B cell (primary cell): Measurements from ENCODE around the gene TMEM222. TPM values are rescaled to one million over a fixed set of nuclear protein-coding genes. Genes with fewer than 3 reads are reported as not detected.

Experiments
- ATAC-seq: fragments of 200-7000 bp; cut with Tn5 transposase; one replicate; pipeline ENCODE4 v1.10.0; 2021; ENCODE audit warnings: low read depth, mild to moderate bottlenecking, moderate number of reproducible peaks, moderate library complexity
- CTCF ChIA-PET: fragments of 350-600 bp; sonication (Branson Sonifier 250); formaldehyde crosslinking; loops from one replicate; lab custom pipeline; 2021; ENCODE audit warnings: antibody characterized with exemption, inconsistent platforms; lab: Charles Lee
- POLR2A ChIA-PET: fragments of 350-600 bp; sonication (Branson Sonifier 250); formaldehyde crosslinking; loops from one replicate; lab custom pipeline; 2021; ENCODE audit warnings: antibody characterized with exemption; lab: Charles Lee
- DNase-seq: peaks from one replicate; pipeline ENCODE4 v3.0.0; 2013
- H2AFZ ChIP-seq: 2 replicates; pipeline ENCODE4 v1.6.1; 2012; ENCODE audit warnings: mild to moderate bottlenecking, low read depth, low read length; ENCODE audit not compliant: insufficient read depth, poor library complexity, severe bottlenecking
- H3K27ac ChIP-seq, 2 donors: 1 replicate in 1 of 2; 2 replicates in 1 of 2; pipeline ENCODE4 v1.5.1; 2012 to 2013; ENCODE audit warnings: low read length in 2 of 2, mild to moderate bottlenecking in 2 of 2, moderate library complexity in 1 of 2
- H3K27me3 ChIP-seq, 4 experiments: fragments of 200-600 bp in 1 of 4; sonication (generic) in 1 of 4; replicated peaks in 1 of 4; 1 replicate in 2 of 4; 2 replicates in 2 of 4; pipeline versions ENCODE4 v1.6.1 to v1.7.0; 2013 to 2016; ENCODE audit warnings: low read length in 3 of 4, mild to moderate bottlenecking in 2 of 4, mixed read lengths in 1 of 4, moderate library complexity in 1 of 4; ENCODE audit not compliant: insufficient read depth in 4 of 4, control insufficient read depth in 3 of 4; ENCODE audit errors: control extremely low read depth in 1 of 4
- H3K36me3 ChIP-seq, 2 experiments: replicated peaks in 1 of 2; 1 replicate in 1 of 2; 2 replicates in 1 of 2; pipeline versions ENCODE4 v1.6.1 to v1.7.1; 2013; ENCODE audit warnings: low read length in 1 of 2; ENCODE audit not compliant: insufficient read depth in 2 of 2, control insufficient read depth in 1 of 2; ENCODE audit errors: control extremely low read depth in 1 of 2, extremely low read depth in 1 of 2
- H3K4me1 ChIP-seq, 2 donors: fragments of 200-600 bp in 1 of 2; sonication (generic) in 1 of 2; 1 replicate in 1 of 2; 2 replicates in 1 of 2; pipeline versions ENCODE4 v1.5.1 to v1.6.1; 2013 to 2017; ENCODE audit warnings: low read length in 2 of 2; ENCODE audit not compliant: control insufficient read depth in 2 of 2, insufficient read depth in 2 of 2
- H3K4me2 ChIP-seq: replicated peaks from 2 replicates; pipeline ENCODE3; 2012; ENCODE audit warnings: mild to moderate bottlenecking, low read depth, low read length; ENCODE audit not compliant: poor library complexity, severe bottlenecking
- H3K4me3 ChIP-seq, 5 experiments: fragments of 200-600 bp in 1 of 5; sonication (generic) in 1 of 5; 1 replicate in 3 of 5; 2 replicates in 2 of 5; pipeline versions ENCODE4 v1.5.1 to v1.7.0; 2011 to 2016; ENCODE audit warnings: low read length in 4 of 5, mild to moderate bottlenecking in 4 of 5, low read depth in 2 of 5, control low read depth in 1 of 5, moderate library complexity in 1 of 5; ENCODE audit not compliant: insufficient read depth in 1 of 5; ENCODE audit errors: control extremely low read depth in 1 of 5, extremely low read depth in 1 of 5
- H3K79me2 ChIP-seq: fragments of 200-600 bp; sonication (generic); one replicate; pipeline ENCODE4 v1.6.0; 2016; ENCODE audit warnings: low read length; ENCODE audit not compliant: control insufficient read depth, insufficient read depth
- H3K9ac ChIP-seq: fragments of 200-600 bp; sonication (generic); 2 replicates; pipeline ENCODE4 v1.6.1; 2017; ENCODE audit warnings: mild to moderate bottlenecking, low read length, moderate library complexity
- H3K9me3 ChIP-seq, 3 donors: one replicate each; pipeline versions ENCODE4 v1.6.1 to v1.7.1; 2013; ENCODE audit warnings: low read length in 2 of 3; ENCODE audit not compliant: control insufficient read depth in 2 of 3, insufficient read depth in 1 of 3; ENCODE audit errors: control extremely low read depth in 1 of 3
- H4K20me1 ChIP-seq: 2 replicates; pipeline ENCODE4 v1.6.0; 2012; ENCODE audit warnings: mild to moderate bottlenecking, low read length; ENCODE audit not compliant: insufficient read depth, control insufficient read depth, poor library complexity, severe bottlenecking
- H3K27ac Mint-ChIP-seq: one replicate; pipeline ENCODE4 v1.8.0; 2021; ENCODE audit warnings: mixed read lengths
- H3K27me3 Mint-ChIP-seq: one replicate; pipeline ENCODE4 v1.8.0; 2021; ENCODE audit warnings: mixed read lengths
- H3K4me1 Mint-ChIP-seq: one replicate; pipeline ENCODE4 v1.8.0; 2021; ENCODE audit warnings: mixed read lengths
- H3K4me3 Mint-ChIP-seq: one replicate; pipeline ENCODE4 v1.8.0; 2021; ENCODE audit warnings: mixed read lengths
- H3K9me3 Mint-ChIP-seq: one replicate; pipeline ENCODE4 v1.8.0; 2022; ENCODE audit warnings: mixed read lengths; ENCODE audit not compliant: insufficient read depth
- EZH2 ChIP-seq: IDR thresholded peaks from 2 replicates; pipeline ENCODE4 v1.6.1; 2012; ENCODE audit warnings: borderline replicate concordance, low read depth, mild to moderate bottlenecking, moderate library complexity, low read length; ENCODE audit not compliant: insufficient read depth, poor library complexity, severe bottlenecking
- WGBS: methylation state at CpG from one replicate; pipeline ENCODE4 v1.1.5; 2013; ENCODE audit warnings: missing lambda C conversion rate; ENCODE audit not compliant: insufficient coverage; 5-methylcytosine and 5-hydroxymethylcytosine counted together
- intact Hi-C: fragments of 100-400 bp; cut with micrococcal nuclease; formaldehyde crosslinking; loops from one replicate; pipeline ENCODE4 v1.10.0; 2022
- polyA plus RNA-seq: library from polyadenylated mRNA; depleted of rRNA; stranded (reverse); fragments of >200 nt; gene quantifications from 2 replicates; pipeline ENCODE4 v1.2.3, GENCODE V29; 2012
- total RNA-seq, 2 donors: library from RNA; stranded (reverse); fragments of 120-200 nt in 1 of 2; gene quantifications; 1 replicate in 1 of 2; 2 replicates in 1 of 2; pipeline versions ENCODE4 v1.2.3 to v1.2.4, GENCODE V29; 2013 to 2022
- TF ChIP-seq, protein P1 (sequence below): fragments of 200-600 bp; IDR thresholded peaks from one replicate; pipeline ENCODE4 v1.8.0; 2022; ENCODE audit warnings: antibody characterized with exemption, mild to moderate bottlenecking

TMEM222 gene
- total and polyA plus RNA-seq, 2 donors (not counting 1 experiment from before 2014, with no cell fraction given): 44.2 to 80.9 TPM

GRCh38 chr1:27356619-27357280 is 34.8 kb downstream of the TMEM222 start:
- H4K20me1 ChIP-seq: peaks cover 8% of the 10 kb centered on the region
- H3K4me2 ChIP-seq: peak overlapping the region; percentile 95
- H3K27me3 Mint-ChIP-seq: no peaks in the 10 kb centered on the region
- peak overlapping the region; percentile 84 for H3K4me3 Mint-ChIP-seq
- H3K9me3 Mint-ChIP-seq: no peaks in the 10 kb centered on the region
- H3K9me3 ChIP-seq: no peaks in the 10 kb centered on the region
- peak overlapping the region; percentile 90 for H2AFZ ChIP-seq
- H3K4me3 ChIP-seq: peak overlapping the region; percentile 21 to 63 (median 54)
- H3K4me1 Mint-ChIP-seq: peaks cover 44% of the 10 kb centered on the region
- no peaks in the 10 kb centered on the region for H3K27me3 ChIP-seq
- peak overlapping the region; percentile 63 for H3K9ac ChIP-seq
- H3K4me1 ChIP-seq: peaks cover 36 to 54% of the 10 kb centered on the region in 2 donors
- no peak for TF ChIP-seq EZH2
- TF ChIP-seq, protein P1, sequence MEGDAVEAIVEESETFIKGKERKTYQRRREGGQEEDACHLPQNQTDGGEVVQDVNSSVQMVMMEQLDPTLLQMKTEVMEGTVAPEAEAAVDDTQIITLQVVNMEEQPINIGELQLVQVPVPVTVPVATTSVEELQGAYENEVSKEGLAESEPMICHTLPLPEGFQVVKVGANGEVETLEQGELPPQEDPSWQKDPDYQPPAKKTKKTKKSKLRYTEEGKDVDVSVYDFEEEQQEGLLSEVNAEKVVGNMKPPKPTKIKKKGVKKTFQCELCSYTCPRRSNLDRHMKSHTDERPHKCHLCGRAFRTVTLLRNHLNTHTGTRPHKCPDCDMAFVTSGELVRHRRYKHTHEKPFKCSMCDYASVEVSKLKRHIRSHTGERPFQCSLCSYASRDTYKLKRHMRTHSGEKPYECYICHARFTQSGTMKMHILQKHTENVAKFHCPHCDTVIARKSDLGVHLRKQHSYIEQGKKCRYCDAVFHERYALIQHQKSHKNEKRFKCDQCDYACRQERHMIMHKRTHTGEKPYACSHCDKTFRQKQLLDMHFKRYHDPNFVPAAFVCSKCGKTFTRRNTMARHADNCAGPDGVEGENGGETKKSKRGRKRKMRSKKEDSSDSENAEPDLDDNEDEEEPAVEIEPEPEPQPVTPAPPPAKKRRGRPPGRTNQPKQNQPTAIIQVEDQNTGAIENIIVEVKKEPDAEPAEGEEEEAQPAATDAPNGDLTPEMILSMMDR: no peak
- intact Hi-C loops: loop anchor here (1.0 to 2.0 kb wide), 4 partner anchors 9 to 32 kb away; no protein-coding TSS in a partner anchor
- H3K27ac ChIP-seq: peak overlapping the region; percentile 19 to 34
- H3K79me2 ChIP-seq: no peaks in the 10 kb centered on the region
- ChIA-PET POLR2A (interaction anchor here (0.9 to 2.2 kb wide), 9 partner anchors 8 to 46 kb away, joined by 3 to 16 read pairs (median 4); partner anchors contain the start of gene SYTL1), CTCF (interaction anchor here (0.7 to 11.1 kb wide), 28 partner anchors 7 to 313 kb away, joined by 3 to 135 read pairs (median 4); partner anchors contain the start of genes CD164L2, GPR3, MAP3K6 and SYTL1)
- peaks cover 0 to 5% of the 10 kb centered on the region in 2 experiments for H3K36me3 ChIP-seq
- WGBS: 81% methylated on average over 35 of the region's 37 CpGs
- peak overlapping the region; percentile 75 for H3K27ac Mint-ChIP-seq
- peak; percentile 22 for ATAC-seq
- DNase-seq: no peak
